RWPE2 (cell line): ENCODE measurements around the gene IMP4.

ENCODE experiments used
- ATAC-seq: fragments of 200-7000 bp; cut with Tn5 transposase; 3 replicates; pipeline ENCODE4 v1.9.1; 2021; ENCODE audit warnings: low read depth
- DNase-seq: peaks from one replicate; pipeline ENCODE4 v3.0.0-alpha.2; 2020; ENCODE audit warnings: low spot score
- H3K27ac ChIP-seq: fragments of 450-650 bp; 2 replicates; pipeline ENCODE4 v1.5.1; 2017; ENCODE audit warnings: mild to moderate bottlenecking; ENCODE audit not compliant: poor library complexity, severe bottlenecking
- H3K27me3 ChIP-seq: fragments of 250-450 bp; sonication (Bioruptor Pico); 2 replicates; pipeline ENCODE4 v1.5.1; 2021; ENCODE audit warnings: mild to moderate bottlenecking, moderate library complexity; ENCODE audit not compliant: insufficient read depth, poor library complexity, severe bottlenecking
- H3K36me3 ChIP-seq: fragments of 250-450 bp; sonication (Bioruptor Pico); 2 replicates; pipeline ENCODE4 v1.5.1; 2020; ENCODE audit warnings: low read depth, mild to moderate bottlenecking, moderate library complexity
- H3K4me1 ChIP-seq: fragments of 250-450 bp; sonication (Bioruptor Pico); 2 replicates; pipeline ENCODE4 v1.5.1; 2021; ENCODE audit warnings: mild to moderate bottlenecking, moderate library complexity; ENCODE audit not compliant: insufficient read depth, poor library complexity, severe bottlenecking
- H3K4me3 ChIP-seq: fragments of 250-450 bp; sonication (Bioruptor Pico); 2 replicates; pipeline ENCODE4 v1.5.1; 2021; ENCODE audit warnings: mild to moderate bottlenecking, moderate library complexity; ENCODE audit not compliant: severe bottlenecking
- H3K9me3 ChIP-seq: fragments of 250-450 bp; sonication (Bioruptor Pico); 2 replicates; pipeline ENCODE4 v1.5.1; 2021; ENCODE audit warnings: mild to moderate bottlenecking, moderate library complexity; ENCODE audit not compliant: severe bottlenecking
- CTCF ChIP-seq: fragments of 450-650 bp; IDR thresholded peaks from one replicate; pipeline ENCODE4 v1.5.1; 2017; ENCODE audit warnings: mild to moderate bottlenecking, moderate library complexity; ENCODE audit not compliant: poor library complexity, severe bottlenecking

IMP4 gene

DNA sequence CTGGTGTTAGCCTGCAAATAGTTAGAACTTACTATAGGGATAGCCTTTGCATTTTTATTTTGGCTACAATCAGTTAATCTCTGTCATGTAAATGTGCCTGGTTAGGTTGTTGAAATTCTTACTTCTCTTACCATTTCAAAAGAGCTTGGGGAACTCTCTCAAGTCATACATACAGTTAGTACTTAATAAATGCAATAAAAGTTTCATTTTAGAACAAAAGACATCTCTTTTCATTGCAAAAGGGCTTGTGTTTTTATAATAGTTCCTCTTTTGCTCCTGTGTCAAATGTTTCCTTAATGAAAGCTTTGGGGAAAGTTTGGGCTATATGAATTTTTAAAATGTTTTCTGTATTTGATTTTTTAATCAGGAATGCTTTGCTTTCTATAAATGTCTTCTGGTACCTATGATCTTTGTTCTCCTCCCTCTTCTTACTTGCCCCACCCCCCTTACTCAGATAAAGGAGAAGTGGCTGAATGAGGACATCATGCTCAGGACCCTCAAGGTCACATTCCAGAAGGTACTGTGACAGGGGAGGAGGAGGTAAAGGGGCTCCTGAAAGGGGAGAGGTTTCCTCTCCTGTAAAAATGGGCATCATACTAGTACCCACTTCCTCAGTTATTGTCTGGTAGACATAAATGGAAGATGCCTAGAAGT is 26.7 kb downstream of the IMP4 start:
- Histone ChIP-seq H3K4me3 (no peak overlapping the region), H3K27ac (no peak overlapping the region), H3K36me3 (peaks cover 6% of the 10 kb centered on the region; the same call in 1 of the 2 replicates), H3K4me1 (no peaks in the 10 kb centered on the region), H3K27me3 (no peaks in the 10 kb centered on the region), H3K9me3 (no peaks in the 10 kb centered on the region)
- DNase-seq, result no peak
- no peak for TF ChIP-seq CTCF
- no peak for ATAC-seq

DNA sequence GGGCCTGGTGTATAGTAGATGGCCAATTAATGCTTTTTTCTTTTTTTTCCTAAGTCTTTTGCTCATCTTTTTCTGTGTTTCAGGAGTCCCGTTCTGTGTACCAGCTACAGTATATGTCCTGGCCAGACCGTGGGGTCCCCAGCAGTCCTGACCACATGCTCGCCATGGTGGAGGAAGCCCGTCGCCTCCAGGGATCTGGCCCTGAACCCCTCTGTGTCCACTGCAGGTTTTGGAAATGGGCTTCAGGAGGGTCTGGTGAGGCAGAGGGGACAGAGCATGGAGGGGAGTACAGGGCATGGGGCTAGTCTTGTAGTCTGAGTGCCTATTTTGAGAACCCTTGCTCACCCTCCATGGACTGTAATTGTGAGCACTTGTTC is 27.3 kb downstream of the IMP4 start:
- Histone ChIP-seq H3K4me3 (no peak overlapping the region), H3K27ac (no peak overlapping the region), H3K36me3 (peaks cover 6% of the 10 kb centered on the region; the same call in 1 of the 2 replicates), H3K27me3 (no peaks in the 10 kb centered on the region), H3K9me3 (no peaks in the 10 kb centered on the region), H3K4me1 (no peaks in the 10 kb centered on the region)
- no peak for DNase-seq
- ATAC-seq, result no peak
- no peak for TF ChIP-seq CTCF

GRCh38 chr2:130370490-130370889 is 27.8 kb downstream of the IMP4 start:
- ATAC-seq (no peak), DNase-seq (no peak)
- no peaks in the 10 kb centered on the region for H3K9me3 ChIP-seq
- H3K4me1 ChIP-seq, result no peaks in the 10 kb centered on the region
- H3K36me3 ChIP-seq, result peaks cover 10% of the 10 kb centered on the region; the same call in 1 of the 2 replicates
- H3K27me3 ChIP-seq, result no peaks in the 10 kb centered on the region
- H3K27ac ChIP-seq, result no peak overlapping the region
- no peak overlapping the region for H3K4me3 ChIP-seq
- no peak for TF ChIP-seq CTCF

- Histone ChIP-seq H3K4me1 (no peaks in the 10 kb centered on the region), H3K9me3 (no peaks in the 10 kb centered on the region), H3K4me3 (peak overlapping the region; percentile 66), H3K36me3 (peaks cover 17% of the 10 kb centered on the region; the same call in 1 of the 2 replicates), H3K27me3 (no peaks in the 10 kb centered on the region), H3K27ac (peak overlapping the region; percentile 45)
- no peak for DNase-seq
- ATAC-seq, result no peak
- no peak for TF ChIP-seq CTCF
Observed at GRCh38 chr2:130371723-130372054, 29.0 kb downstream of the IMP4 start.

DNA sequence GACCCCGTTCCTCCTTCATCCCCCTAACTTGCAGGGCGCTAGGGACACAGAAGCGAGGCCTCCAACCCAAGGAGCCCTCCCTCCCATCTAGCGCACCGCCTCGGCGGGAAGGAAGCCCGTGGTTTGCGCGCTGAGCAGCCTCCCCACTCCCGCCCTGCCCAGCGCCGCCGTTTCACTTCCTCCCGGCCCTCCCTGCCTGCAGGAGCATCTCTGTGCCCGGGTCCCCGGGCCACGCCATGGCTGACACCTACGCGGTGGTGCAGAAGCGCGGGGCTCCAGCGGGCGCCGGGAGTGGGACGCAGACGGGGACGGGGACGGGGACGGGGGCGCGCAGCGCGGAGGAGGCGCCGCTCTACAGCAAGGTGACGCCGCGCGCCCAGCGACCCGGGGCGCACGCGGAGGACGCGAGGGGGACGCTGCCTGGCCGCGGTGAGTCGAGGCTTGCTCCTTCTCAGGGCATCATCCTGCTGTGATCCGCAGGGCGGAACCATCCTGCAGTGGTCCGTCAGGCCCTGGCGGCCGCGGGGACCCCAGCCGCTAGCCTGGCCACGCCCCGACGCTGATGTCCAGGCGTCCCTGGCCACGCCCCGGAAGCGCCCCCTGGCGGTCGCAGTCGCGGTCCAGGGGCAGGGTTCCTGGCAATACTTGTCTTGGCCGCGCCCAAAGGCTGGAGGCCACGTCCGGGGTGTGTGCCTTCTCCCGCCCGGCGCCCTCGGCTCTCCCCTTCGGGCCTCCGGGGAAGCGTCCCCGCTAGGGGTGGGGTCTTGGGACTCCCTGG is 29.5 kb downstream of the IMP4 start:
- H3K36me3 ChIP-seq, result peaks cover 17% of the 10 kb centered on the region; the same call in 1 of the 2 replicates
- H3K4me1 ChIP-seq, result no peaks in the 10 kb centered on the region
- peak overlapping the region; percentile 66 for H3K4me3 ChIP-seq
- TF ChIP-seq CTCF, result peak; percentile 91
- DNase-seq (peak; percentile 83), ATAC-seq (peak; percentile 92)
- no peaks in the 10 kb centered on the region for H3K9me3 ChIP-seq
- H3K27me3 ChIP-seq, result no peaks in the 10 kb centered on the region
- peak overlapping the region; percentile 45 for H3K27ac ChIP-seq
